Measurements from ENCODE around the gene C12orf75. TPM values are rescaled to one million over a fixed set of nuclear protein-coding genes. Genes with fewer than 3 reads are reported as not detected.

C12orf75 gene
- total RNA-seq, 2 experiments from 2014 or later: 16.7 to 17.0 TPM

- H3K4me1 ChIP-seq (ENCODE audit: insufficient read depth, low read length): peaks cover 4% of the 10 kb centered on the region
- H3K9me3 Mint-ChIP-seq: no peaks in the 10 kb centered on the region
- CTCF ChIA-PET: no interaction called here
- no peaks in the 10 kb centered on the region for H3K36me3 ChIP-seq (ENCODE audit: insufficient read depth, low read length)
- H3K4me3 Mint-ChIP-seq: no peak overlapping the region
- DNase-seq (peak in 2 of 14 experiments; percentile 24 to 25), ATAC-seq (ENCODE audit: poor library complexity) (no peak)
- POLR2A ChIA-PET: no interaction called here
- intact Hi-C loops (cut with DNase I, micrococcal nuclease): no loop called here
- H3K27me3 Mint-ChIP-seq: no peaks in the 10 kb centered on the region
- no peaks in the 10 kb centered on the region for H3K9me3 ChIP-seq (ENCODE audit: control insufficient read depth in 1 of 2, insufficient read depth in 1 of 2, low read length in 2 of 2)
- no peak for TF ChIP-seq CTCF (IDR thresholded peaks at IDR 0.05)
- H3K27me3 ChIP-seq (ENCODE audit: control insufficient read depth in 1 of 2, insufficient read depth in 2 of 2, low read length in 2 of 2): no peaks in the 10 kb centered on the region
- H3K36me3 Mint-ChIP-seq (ENCODE audit: low read depth): peaks cover 4% of the 10 kb centered on the region
- H3K4me1 Mint-ChIP-seq (ENCODE audit: low read depth): peaks cover 7% of the 10 kb centered on the region
- H3K27ac ChIP-seq (ENCODE audit: low read depth in 1 of 2, low read length in 2 of 2): no peak overlapping the region
- H3K4me3 ChIP-seq (ENCODE audit: low read length): no peak overlapping the region
- H3K27ac Mint-ChIP-seq: no peak overlapping the region
Observed at GRCh38 chr12:105358789-105359188, 28.3 kb downstream of the C12orf75 start.

- Mint-ChIP-seq H3K9me3 (no peaks in the 10 kb centered on the region), H3K4me3 (no peak overlapping the region), H3K27me3 (no peaks in the 10 kb centered on the region), H3K4me1 (ENCODE audit: low read depth) (peaks cover 7% of the 10 kb centered on the region), H3K27ac (no peak overlapping the region), H3K36me3 (ENCODE audit: low read depth) (peaks cover 4% of the 10 kb centered on the region)
- Histone ChIP-seq H3K36me3 (ENCODE audit: insufficient read depth, low read length) (no peaks in the 10 kb centered on the region), H3K27me3 (ENCODE audit: control insufficient read depth in 1 of 2, insufficient read depth in 2 of 2, low read length in 2 of 2) (no peaks in the 10 kb centered on the region), H3K4me1 (ENCODE audit: insufficient read depth, low read length) (peaks cover 4% of the 10 kb centered on the region), H3K9me3 (ENCODE audit: control insufficient read depth in 1 of 2, insufficient read depth in 1 of 2, low read length in 2 of 2) (no peaks in the 10 kb centered on the region), H3K4me3 (ENCODE audit: low read length) (no peak overlapping the region), H3K27ac (ENCODE audit: low read depth in 1 of 2, low read length in 2 of 2) (no peak overlapping the region)
- POLR2A ChIA-PET: no interaction called here
- intact Hi-C loops (cut with DNase I, micrococcal nuclease): no loop called here
- no peak for DNase-seq
- ATAC-seq (ENCODE audit: poor library complexity): no peak
- CTCF ChIA-PET: no interaction called here
- TF ChIP-seq CTCF (IDR thresholded peaks at IDR 0.05): no peak
Observed at GRCh38 chr12:105359856-105360255, 29.4 kb downstream of the C12orf75 start.

GRCh38 chr12:105363890-105364289, 33.4 kb downstream of the C12orf75 start:
- CTCF ChIA-PET: no interaction called here
- H3K9me3 ChIP-seq (ENCODE audit: control insufficient read depth in 1 of 2, insufficient read depth in 1 of 2, low read length in 2 of 2): no peaks in the 10 kb centered on the region
- Mint-ChIP-seq H3K36me3 (ENCODE audit: low read depth) (peaks cover 4% of the 10 kb centered on the region), H3K4me1 (ENCODE audit: low read depth) (no peaks in the 10 kb centered on the region), H3K4me3 (no peak overlapping the region), H3K27ac (no peak overlapping the region), H3K9me3 (no peaks in the 10 kb centered on the region), H3K27me3 (no peaks in the 10 kb centered on the region)
- H3K27me3 ChIP-seq (ENCODE audit: control insufficient read depth in 1 of 2, insufficient read depth in 2 of 2, low read length in 2 of 2): no peaks in the 10 kb centered on the region
- no peak overlapping the region for H3K4me3 ChIP-seq (ENCODE audit: low read length)
- no peak for DNase-seq
- no peak overlapping the region for H3K27ac ChIP-seq (ENCODE audit: low read depth in 1 of 2, low read length in 2 of 2)
- no peaks in the 10 kb centered on the region for H3K36me3 ChIP-seq (ENCODE audit: insufficient read depth, low read length)
- no peaks in the 10 kb centered on the region for H3K4me1 ChIP-seq (ENCODE audit: insufficient read depth, low read length)
- POLR2A ChIA-PET: interaction anchor here (1.2 kb wide), 1 partner anchor 28 kb away, joined by 3 read pairs; no protein-coding TSS in a partner anchor
- TF ChIP-seq CTCF (IDR thresholded peaks at IDR 0.05): no peak
- ATAC-seq (ENCODE audit: poor library complexity): no peak
- intact Hi-C loops (cut with DNase I, micrococcal nuclease): no loop called here

All from CD4-positive, alpha-beta T cell (primary cell).